SIG-M5 treated with dmso at 0.1 percent for 504 hours (cell line): Measurements from ENCODE around the gene GABBR2.
A peak's percentile ranks its signal among the peaks of the same experiment; 100 is the strongest.
"Not testable (repeated sequence)": the region's sequence is repeated elsewhere in the genome, so short reads cannot be mapped to it uniquely, and the experiment has no call there.

Experiments
- DNase-seq: peaks from one replicate; lab custom pipeline; 2025; ENCODE audit not compliant: unreplicated experiment; lab: John Stamatoyannopoulos, UW

GABBR2 gene

GRCh38 chr9:98488571-98489312 is 220.0 kb downstream of the GABBR2 start:
- DNase-seq: no peak

- no peak for DNase-seq
These were observed 223.0 kb downstream of the GABBR2 start for GRCh38 chr9:98485706-98486105.

- DNase-seq: no peak
These were observed 224.6 kb downstream of the GABBR2 start for GRCh38 chr9:98484162-98484561.

GRCh38 chr9:98482226-98482625 is 226.5 kb downstream of the GABBR2 start:
- no peak for DNase-seq

GRCh38 chr9:98481676-98482075 is 227.1 kb downstream of the GABBR2 start:
- DNase-seq: no peak

GRCh38 chr9:98479967-98480847 is 228.5 kb downstream of the GABBR2 start:
- DNase-seq: peak; percentile 29

- no peak for DNase-seq
These were observed 229.3 kb downstream of the GABBR2 start for GRCh38 chr9:98479449-98479848.

GRCh38 chr9:98477884-98478283 is 230.9 kb downstream of the GABBR2 start:
- no peak for DNase-seq

GRCh38 chr9:98472216-98472615 is 236.5 kb downstream of the GABBR2 start:
- no peak for DNase-seq

- DNase-seq: no peak
These were observed 237.6 kb downstream of the GABBR2 start for GRCh38 chr9:98471185-98471584.

GRCh38 chr9:98468567-98469239 is 240.0 kb downstream of the GABBR2 start:
- no peak for DNase-seq

- no peak for DNase-seq
These were observed 242.9 kb downstream of the GABBR2 start for GRCh38 chr9:98465799-98466198.

- DNase-seq: not testable (repeated sequence)
These were observed 244.5 kb downstream of the GABBR2 start for GRCh38 chr9:98464156-98464690.

- DNase-seq: no peak
These were observed 246.4 kb downstream of the GABBR2 start for GRCh38 chr9:98462310-98462709.

GRCh38 chr9:98460704-98461103 is 248.0 kb downstream of the GABBR2 start:
- no peak for DNase-seq

- DNase-seq: no peak
These were observed 250.9 kb downstream of the GABBR2 start for GRCh38 chr9:98457726-98458370.

- no peak for DNase-seq
These were observed 252.6 kb downstream of the GABBR2 start for GRCh38 chr9:98456156-98456613.

- no peak for DNase-seq
These were observed 253.2 kb downstream of the GABBR2 start for GRCh38 chr9:98455256-98456155.

GRCh38 chr9:98453589-98454311 is 255.0 kb downstream of the GABBR2 start:
- DNase-seq: no peak
